Endodermal cell (in vitro differentiated cells): Measurements from ENCODE around the gene TRIAP1. TPM values are rescaled to one million over a fixed set of nuclear protein-coding genes. Genes with fewer than 3 reads are reported as not detected.
"Not testable (repeated sequence)": the region's sequence is repeated elsewhere in the genome, so short reads cannot be mapped to it uniquely, and the experiment has no call there.

ENCODE experiments used
- DNase-seq: peaks from one replicate; pipeline ENCODE4 v3.0.0-alpha.2; 2017
- H3K27ac ChIP-seq: 2 replicates; pipeline ENCODE4 v1.5.1; 2013; ENCODE audit warnings: mild to moderate bottlenecking, low read depth, low read length, moderate library complexity
- H3K27me3 ChIP-seq: 2 replicates; pipeline ENCODE4 v1.6.1; 2013; ENCODE audit warnings: mild to moderate bottlenecking, low read length, moderate library complexity; ENCODE audit not compliant: insufficient read depth, control insufficient read depth, poor library complexity, severe bottlenecking
- H3K36me3 ChIP-seq: 2 replicates; pipeline ENCODE4 v1.7.0; 2013; ENCODE audit warnings: mild to moderate bottlenecking, low read length, moderate library complexity; ENCODE audit not compliant: control insufficient read depth, insufficient read depth
- H3K4me1 ChIP-seq: one replicate; pipeline ENCODE4 v1.7.0; 2013; ENCODE audit warnings: low read length; ENCODE audit not compliant: control insufficient read depth, insufficient read depth
- H3K4me3 ChIP-seq: 2 replicates; pipeline ENCODE4 v1.5.1; 2013; ENCODE audit warnings: mild to moderate bottlenecking, low read length, moderate library complexity
- H3K9ac ChIP-seq: 2 replicates; pipeline ENCODE4 v1.6.1; 2013; ENCODE audit warnings: mild to moderate bottlenecking, low read length, moderate library complexity; ENCODE audit not compliant: poor library complexity, severe bottlenecking; ENCODE audit errors: extremely low read depth
- H3K9me3 ChIP-seq: 2 replicates; pipeline ENCODE4 v1.6.1; 2013; ENCODE audit warnings: mild to moderate bottlenecking, low read length, moderate library complexity; ENCODE audit not compliant: control insufficient read depth
- H3K27ac Mint-ChIP-seq: 2 replicates; pipeline ENCODE4 v1.8.0; 2020; ENCODE audit warnings: mixed read lengths
- H3K27me3 Mint-ChIP-seq: 2 replicates; pipeline ENCODE4 v1.8.0; 2021; ENCODE audit warnings: mild to moderate bottlenecking, mixed read lengths; ENCODE audit not compliant: insufficient read depth
- H3K36me3 Mint-ChIP-seq: 2 replicates; pipeline ENCODE4 v1.8.0; 2020; ENCODE audit warnings: low read depth, mixed read lengths
- H3K4me1 Mint-ChIP-seq: 2 replicates; pipeline ENCODE4 v1.8.0; 2020; ENCODE audit warnings: mixed read lengths
- H3K4me3 Mint-ChIP-seq: 2 replicates; pipeline ENCODE4 v1.8.0; 2020; ENCODE audit warnings: mild to moderate bottlenecking, moderate library complexity, mixed read lengths
- H3K9me3 Mint-ChIP-seq: 2 replicates; pipeline ENCODE4 v1.8.0; 2020; ENCODE audit warnings: mild to moderate bottlenecking, mixed read lengths
- WGBS, 2 experiments: methylation state at CpG; one replicate each; pipeline versions ENCODE4 v1.1.5 to v1.1.7; 2013; ENCODE audit warnings: missing lambda C conversion rate in 2 of 2, mixed read lengths in 1 of 2; ENCODE audit not compliant: insufficient coverage in 1 of 2, insufficient read length in 1 of 2; 5-methylcytosine and 5-hydroxymethylcytosine counted together
- total RNA-seq, 2 donors: library from RNA; stranded (reverse); fragmentation: NEBNext Ultra II Directional in 1 of 2; extraction: Animal tissue kit (Norgen Biotek cat#: 25700) in 1 of 2; gene quantifications; 2 replicates in 1 of 2; 3 replicates in 1 of 2; pipeline ENCODE4 v1.2.1, GENCODE V29; 2021
- TF ChIP-seq, protein P1 (sequence below): fragments of 200-600 bp; sonication (generic); conservative IDR thresholded peaks from 2 replicates; pipeline ENCODE4 v1.5.0; 2021; ENCODE audit warnings: antibody characterized with exemption, mild to moderate bottlenecking

Gene TRIAP1
- total RNA-seq, 2 donors from 2014 or later: 31.6 to 34.8 TPM

DNA sequence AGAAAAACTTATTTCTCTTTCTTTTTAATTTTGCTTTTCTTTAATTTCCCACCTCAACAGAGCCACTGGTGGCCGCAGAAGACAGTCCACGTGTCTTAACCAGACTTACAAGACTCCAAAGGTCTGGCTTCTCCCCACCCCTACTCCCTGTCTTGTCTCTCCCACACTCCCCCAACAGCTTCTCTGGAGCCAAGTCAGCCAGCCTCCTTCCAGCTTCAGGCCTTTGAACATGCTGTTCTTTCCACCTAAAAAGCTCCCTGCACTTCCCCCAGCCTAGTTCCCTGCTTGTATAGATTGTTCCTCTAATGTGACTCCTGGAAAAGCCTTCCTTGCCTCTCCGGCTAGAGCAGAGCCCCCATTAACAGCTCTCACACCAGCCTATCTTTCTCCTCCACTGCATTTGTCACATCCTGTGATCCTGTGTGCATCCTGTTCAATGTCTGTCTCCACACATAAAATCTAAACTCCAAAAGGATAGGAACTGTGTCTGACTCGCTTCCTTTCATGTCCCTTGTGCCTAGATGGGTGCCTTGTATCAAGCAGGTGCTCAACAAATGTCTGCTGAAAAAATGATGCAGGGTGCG, 42.0 kb upstream of the TRIAP1 start:
- Histone ChIP-seq H3K27ac (no peak overlapping the region), H3K9ac (no peak overlapping the region), H3K27me3 (no peaks in the 10 kb centered on the region), H3K9me3 (no peaks in the 10 kb centered on the region), H3K4me3 (no peak overlapping the region), H3K4me1 (peaks cover 7% of the 10 kb centered on the region), H3K36me3 (no peaks in the 10 kb centered on the region)
- no peak overlapping the region for H3K4me3 Mint-ChIP-seq
- no peak for DNase-seq
- no peaks in the 10 kb centered on the region for H3K27me3 Mint-ChIP-seq
- TF ChIP-seq, protein P1, sequence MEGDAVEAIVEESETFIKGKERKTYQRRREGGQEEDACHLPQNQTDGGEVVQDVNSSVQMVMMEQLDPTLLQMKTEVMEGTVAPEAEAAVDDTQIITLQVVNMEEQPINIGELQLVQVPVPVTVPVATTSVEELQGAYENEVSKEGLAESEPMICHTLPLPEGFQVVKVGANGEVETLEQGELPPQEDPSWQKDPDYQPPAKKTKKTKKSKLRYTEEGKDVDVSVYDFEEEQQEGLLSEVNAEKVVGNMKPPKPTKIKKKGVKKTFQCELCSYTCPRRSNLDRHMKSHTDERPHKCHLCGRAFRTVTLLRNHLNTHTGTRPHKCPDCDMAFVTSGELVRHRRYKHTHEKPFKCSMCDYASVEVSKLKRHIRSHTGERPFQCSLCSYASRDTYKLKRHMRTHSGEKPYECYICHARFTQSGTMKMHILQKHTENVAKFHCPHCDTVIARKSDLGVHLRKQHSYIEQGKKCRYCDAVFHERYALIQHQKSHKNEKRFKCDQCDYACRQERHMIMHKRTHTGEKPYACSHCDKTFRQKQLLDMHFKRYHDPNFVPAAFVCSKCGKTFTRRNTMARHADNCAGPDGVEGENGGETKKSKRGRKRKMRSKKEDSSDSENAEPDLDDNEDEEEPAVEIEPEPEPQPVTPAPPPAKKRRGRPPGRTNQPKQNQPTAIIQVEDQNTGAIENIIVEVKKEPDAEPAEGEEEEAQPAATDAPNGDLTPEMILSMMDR: no peak
- no peaks in the 10 kb centered on the region for H3K9me3 Mint-ChIP-seq
- peaks cover 11% of the 10 kb centered on the region for H3K4me1 Mint-ChIP-seq
- peaks cover 7% of the 10 kb centered on the region for H3K36me3 Mint-ChIP-seq
- WGBS, 2 experiments: 72 to 77% methylated on average over 5 of the region's 5 CpGs
- H3K27ac Mint-ChIP-seq: peak overlapping the region; percentile 5

DNA sequence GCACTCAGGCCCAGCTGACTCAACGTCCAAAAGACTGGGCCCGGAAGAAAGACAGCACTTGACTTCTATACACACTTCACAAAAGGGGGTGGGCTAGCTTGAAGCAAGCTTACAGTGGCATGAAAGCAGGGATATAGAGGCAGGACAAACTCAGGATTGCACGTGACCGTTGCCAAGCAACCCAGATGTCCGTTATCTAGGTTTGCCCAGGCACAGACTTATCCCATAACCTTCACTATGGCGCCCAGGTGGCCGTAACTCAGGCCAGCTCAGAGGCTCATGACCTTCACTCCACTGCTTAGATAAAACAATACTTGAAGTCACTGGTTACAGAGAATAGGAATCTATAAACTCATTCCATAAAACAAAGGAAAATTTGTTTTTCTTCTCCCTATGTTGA, 41.4 kb upstream of the TRIAP1 start:
- H3K9me3 Mint-ChIP-seq, H3K36me3 ChIP-seq, H3K4me3 Mint-ChIP-seq, H3K4me3 ChIP-seq, H3K9ac ChIP-seq, H3K27me3 ChIP-seq, H3K36me3 Mint-ChIP-seq, H3K4me1 ChIP-seq, H3K27me3 Mint-ChIP-seq, H3K27ac ChIP-seq, DNase-seq, H3K9me3 ChIP-seq: not testable (repeated sequence)
- 93 to 94% methylated on average over 3 to 7 of the region's 7 CpGs for WGBS, 2 experiments
- H3K27ac Mint-ChIP-seq: peak overlapping the region; percentile 40
- H3K4me1 Mint-ChIP-seq: peaks cover 12% of the 10 kb centered on the region

GRCh38 chr12:120485961-120486881, 40.0 kb upstream of the TRIAP1 start:
- Histone ChIP-seq H3K27me3 (no peaks in the 10 kb centered on the region), H3K9ac (no peak overlapping the region), H3K27ac (no peak overlapping the region), H3K4me1 (peaks cover 7% of the 10 kb centered on the region), H3K9me3 (no peaks in the 10 kb centered on the region), H3K4me3 (no peak overlapping the region), H3K36me3 (no peaks in the 10 kb centered on the region)
- Mint-ChIP-seq H3K27ac (no peak overlapping the region), H3K36me3 (peaks cover 3% of the 10 kb centered on the region), H3K27me3 (no peaks in the 10 kb centered on the region), H3K4me3 (no peak overlapping the region), H3K4me1 (peaks cover 12% of the 10 kb centered on the region), H3K9me3 (no peaks in the 10 kb centered on the region)
- WGBS, 2 experiments: 95 to 100% methylated on average over 4 to 6 of the region's 7 CpGs
- TF ChIP-seq, protein P1: no peak
- DNase-seq: no peak
